ENCODE results near the gene MLLT3.

MLLT3 gene

GRCh38 chr9:20570087-20570486 is 52.2 kb downstream of the MLLT3 start:
- Mint-ChIP-seq H3K36me3 (ENCODE audit: low read depth) (peaks cover 14% of the 10 kb centered on the region), H3K27me3 (ENCODE audit: low read depth) (no peaks in the 10 kb centered on the region), H3K4me1 (ENCODE audit: low read depth) (peaks cover 32% of the 10 kb centered on the region), H3K27ac (no peak overlapping the region), H3K9me3 (peaks cover 2% of the 10 kb centered on the region), H3K4me3 (no peak overlapping the region)
- no peak for DNase-seq (ENCODE audit: low spot score)

- Mint-ChIP-seq H3K27ac (no peak overlapping the region), H3K27me3 (ENCODE audit: low read depth) (no peaks in the 10 kb centered on the region), H3K9me3 (no peaks in the 10 kb centered on the region), H3K4me1 (ENCODE audit: low read depth) (peaks cover 32% of the 10 kb centered on the region), H3K4me3 (no peak overlapping the region), H3K36me3 (ENCODE audit: low read depth) (peaks cover 10% of the 10 kb centered on the region)
- no peak for DNase-seq (ENCODE audit: low spot score)
Observed at GRCh38 chr9:20569525-20569924, 52.8 kb downstream of the MLLT3 start.

GRCh38 chr9:20568400-20568799 is 53.9 kb downstream of the MLLT3 start:
- no peak overlapping the region for H3K4me3 Mint-ChIP-seq
- no peak for DNase-seq (ENCODE audit: low spot score)
- H3K9me3 Mint-ChIP-seq: no peaks in the 10 kb centered on the region
- H3K27me3 Mint-ChIP-seq (ENCODE audit: low read depth): no peaks in the 10 kb centered on the region
- peaks cover 7% of the 10 kb centered on the region for H3K36me3 Mint-ChIP-seq (ENCODE audit: low read depth)
- H3K4me1 Mint-ChIP-seq (ENCODE audit: low read depth): peaks cover 36% of the 10 kb centered on the region
- H3K27ac Mint-ChIP-seq: no peak overlapping the region

- Mint-ChIP-seq H3K36me3 (ENCODE audit: low read depth) (peaks cover 1% of the 10 kb centered on the region), H3K4me1 (ENCODE audit: low read depth) (peaks cover 45% of the 10 kb centered on the region), H3K4me3 (no peak overlapping the region), H3K27ac (no peak overlapping the region), H3K27me3 (ENCODE audit: low read depth) (no peaks in the 10 kb centered on the region), H3K9me3 (no peaks in the 10 kb centered on the region)
- DNase-seq (ENCODE audit: low spot score): no peak
Observed at GRCh38 chr9:20566401-20566800, 55.9 kb downstream of the MLLT3 start.

GRCh38 chr9:20564650-20565049 is 57.6 kb downstream of the MLLT3 start:
- H3K4me1 Mint-ChIP-seq (ENCODE audit: low read depth): peaks cover 47% of the 10 kb centered on the region
- H3K36me3 Mint-ChIP-seq (ENCODE audit: low read depth): no peaks in the 10 kb centered on the region
- no peaks in the 10 kb centered on the region for H3K27me3 Mint-ChIP-seq (ENCODE audit: low read depth)
- no peak for DNase-seq (ENCODE audit: low spot score)
- no peak overlapping the region for H3K4me3 Mint-ChIP-seq
- no peaks in the 10 kb centered on the region for H3K9me3 Mint-ChIP-seq
- H3K27ac Mint-ChIP-seq: no peak overlapping the region

- H3K9me3 Mint-ChIP-seq: no peaks in the 10 kb centered on the region
Observed at GRCh38 chr9:20563917-20564316, 58.4 kb downstream of the MLLT3 start.

GRCh38 chr9:20562051-20562450 is 60.2 kb downstream of the MLLT3 start:
- Mint-ChIP-seq H3K4me1 (ENCODE audit: low read depth) (peaks cover 55% of the 10 kb centered on the region), H3K9me3 (no peaks in the 10 kb centered on the region), H3K27me3 (ENCODE audit: low read depth) (no peaks in the 10 kb centered on the region), H3K36me3 (ENCODE audit: low read depth) (no peaks in the 10 kb centered on the region), H3K4me3 (peak overlapping the region; percentile 32), H3K27ac (peak overlapping the region; percentile 51)
- DNase-seq (ENCODE audit: low spot score): peak; percentile 25

More at GRCh38 chr9:20563917-20564316, 58.4 kb downstream of the MLLT3 start:
- no peaks in the 10 kb centered on the region for H3K27me3 Mint-ChIP-seq (ENCODE audit: low read depth)
- H3K4me3 Mint-ChIP-seq: no peak overlapping the region
- H3K36me3 Mint-ChIP-seq (ENCODE audit: low read depth): no peaks in the 10 kb centered on the region
- H3K27ac Mint-ChIP-seq: no peak overlapping the region
- DNase-seq (ENCODE audit: low spot score): no peak
- peaks cover 45% of the 10 kb centered on the region for H3K4me1 Mint-ChIP-seq (ENCODE audit: low read depth)

GRCh38 chr9:20561531-20561930 is 60.8 kb downstream of the MLLT3 start:
- DNase-seq (ENCODE audit: low spot score): no peak
- peaks cover 53% of the 10 kb centered on the region for H3K4me1 Mint-ChIP-seq (ENCODE audit: low read depth)
- no peak overlapping the region for H3K4me3 Mint-ChIP-seq
- H3K9me3 Mint-ChIP-seq: no peaks in the 10 kb centered on the region
- no peaks in the 10 kb centered on the region for H3K27me3 Mint-ChIP-seq (ENCODE audit: low read depth)
- H3K36me3 Mint-ChIP-seq (ENCODE audit: low read depth): no peaks in the 10 kb centered on the region
- H3K27ac Mint-ChIP-seq: no peak overlapping the region

- Mint-ChIP-seq H3K4me3 (no peak overlapping the region), H3K36me3 (ENCODE audit: low read depth) (no peaks in the 10 kb centered on the region), H3K9me3 (no peaks in the 10 kb centered on the region), H3K27me3 (ENCODE audit: low read depth) (no peaks in the 10 kb centered on the region), H3K4me1 (ENCODE audit: low read depth) (peaks cover 65% of the 10 kb centered on the region), H3K27ac (no peak overlapping the region)
- no peak for DNase-seq (ENCODE audit: low spot score)
Observed at GRCh38 chr9:20559231-20559890, 62.9 kb downstream of the MLLT3 start.

GRCh38 chr9:20558566-20559016 is 63.7 kb downstream of the MLLT3 start:
- Mint-ChIP-seq H3K36me3 (ENCODE audit: low read depth) (no peaks in the 10 kb centered on the region), H3K27ac (peak overlapping the region; percentile 41), H3K4me3 (peak overlapping the region; percentile 33), H3K27me3 (ENCODE audit: low read depth) (no peaks in the 10 kb centered on the region), H3K4me1 (ENCODE audit: low read depth) (peaks cover 67% of the 10 kb centered on the region), H3K9me3 (no peaks in the 10 kb centered on the region)
- peak; percentile 61 for DNase-seq (ENCODE audit: low spot score)

GRCh38 chr9:20557890-20558565 is 64.3 kb downstream of the MLLT3 start:
- peaks cover 67% of the 10 kb centered on the region for H3K4me1 Mint-ChIP-seq (ENCODE audit: low read depth)
- DNase-seq (ENCODE audit: low spot score): no peak
- H3K27ac Mint-ChIP-seq: peak overlapping the region; percentile 15
- no peaks in the 10 kb centered on the region for H3K9me3 Mint-ChIP-seq
- no peak overlapping the region for H3K4me3 Mint-ChIP-seq
- H3K36me3 Mint-ChIP-seq (ENCODE audit: low read depth): no peaks in the 10 kb centered on the region
- no peaks in the 10 kb centered on the region for H3K27me3 Mint-ChIP-seq (ENCODE audit: low read depth)

GRCh38 chr9:20557285-20557684 is 65.0 kb downstream of the MLLT3 start:
- Mint-ChIP-seq H3K4me1 (ENCODE audit: low read depth) (peaks cover 67% of the 10 kb centered on the region), H3K4me3 (no peak overlapping the region), H3K36me3 (ENCODE audit: low read depth) (no peaks in the 10 kb centered on the region), H3K9me3 (no peaks in the 10 kb centered on the region), H3K27ac (no peak overlapping the region), H3K27me3 (ENCODE audit: low read depth) (no peaks in the 10 kb centered on the region)
- DNase-seq (ENCODE audit: low spot score): no peak

- no peak for DNase-seq (ENCODE audit: low spot score)
- H3K36me3 Mint-ChIP-seq (ENCODE audit: low read depth): peaks cover 9% of the 10 kb centered on the region
- peak overlapping the region; percentile 69 for H3K4me3 Mint-ChIP-seq
- no peaks in the 10 kb centered on the region for H3K27me3 Mint-ChIP-seq (ENCODE audit: low read depth)
- H3K9me3 Mint-ChIP-seq: no peaks in the 10 kb centered on the region
- peaks cover 68% of the 10 kb centered on the region for H3K4me1 Mint-ChIP-seq (ENCODE audit: low read depth)
- H3K27ac Mint-ChIP-seq: peak overlapping the region; percentile 77
Observed at GRCh38 chr9:20553558-20554149, 68.6 kb downstream of the MLLT3 start.

GRCh38 chr9:20552874-20553557 is 69.3 kb downstream of the MLLT3 start:
- peak overlapping the region; percentile 69 for H3K4me3 Mint-ChIP-seq
- H3K27ac Mint-ChIP-seq: peak overlapping the region; percentile 77
- peaks cover 64% of the 10 kb centered on the region for H3K4me1 Mint-ChIP-seq (ENCODE audit: low read depth)

More at GRCh38 chr9:20552874-20553557, 69.3 kb downstream of the MLLT3 start:
- peak; percentile 13 for DNase-seq (ENCODE audit: low spot score)
- Mint-ChIP-seq H3K9me3 (no peaks in the 10 kb centered on the region), H3K36me3 (ENCODE audit: low read depth) (peaks cover 10% of the 10 kb centered on the region), H3K27me3 (ENCODE audit: low read depth) (no peaks in the 10 kb centered on the region)
